Mesenchymal stem cell (in vitro differentiated cells and primary cell): ENCODE results near the gene MTCH1.

ENCODE experiments used
- DNase-seq: peaks from one replicate; pipeline ENCODE4 v3.0.0-alpha.2; 2013
- H2AFZ ChIP-seq: one replicate; pipeline ENCODE4 v1.6.1; 2013; ENCODE audit warnings: low read depth, mild to moderate bottlenecking, control low read depth, inconsistent platforms, low read length, moderate library complexity
- H2AK5ac ChIP-seq: 2 replicates; pipeline ENCODE4 v1.6.1; 2013; ENCODE audit warnings: low read length, moderate library complexity, mild to moderate bottlenecking, inconsistent platforms; ENCODE audit not compliant: severe bottlenecking
- H2BK120ac ChIP-seq: one replicate; pipeline ENCODE4 v1.6.1; 2013; ENCODE audit warnings: low read depth, mild to moderate bottlenecking, inconsistent platforms, low read length, moderate library complexity
- H2BK12ac ChIP-seq, 2 experiments: one replicate each; pipeline ENCODE4 v1.6.1; 2013; ENCODE audit warnings: inconsistent platforms in 2 of 2, low read length in 2 of 2, mild to moderate bottlenecking in 2 of 2, moderate library complexity in 2 of 2, control low read depth in 1 of 2
- H2BK15ac ChIP-seq: one replicate; pipeline ENCODE4 v1.6.1; 2013; ENCODE audit warnings: mild to moderate bottlenecking, low read depth, inconsistent platforms; ENCODE audit not compliant: poor library complexity, severe bottlenecking
- H2BK5ac ChIP-seq: 2 replicates; pipeline ENCODE4 v1.6.1; 2013; ENCODE audit warnings: low read depth, mild to moderate bottlenecking, low read length, control low read depth, inconsistent platforms; ENCODE audit not compliant: poor library complexity, severe bottlenecking
- H3K14ac ChIP-seq, 2 experiments: one replicate each; pipeline ENCODE4 v1.6.1; 2013; ENCODE audit warnings: inconsistent platforms in 2 of 2, low read length in 2 of 2, control low read depth in 1 of 2, mild to moderate bottlenecking in 1 of 2, moderate library complexity in 1 of 2
- H3K18ac ChIP-seq, 2 experiments: one replicate each; pipeline ENCODE4 v1.6.1; 2013; ENCODE audit warnings: inconsistent platforms in 2 of 2, low read length in 2 of 2, control low read depth in 1 of 2, low read depth in 1 of 2, mild to moderate bottlenecking in 1 of 2
- H3K23ac ChIP-seq, 2 experiments: one replicate each; pipeline ENCODE4 v1.6.1; 2013; ENCODE audit warnings: inconsistent platforms in 2 of 2, low read length in 2 of 2, mild to moderate bottlenecking in 2 of 2, moderate library complexity in 2 of 2, control low read depth in 1 of 2
- H3K27ac ChIP-seq: 2 replicates; pipeline ENCODE4 v1.5.1; 2013; ENCODE audit warnings: mild to moderate bottlenecking, moderate library complexity, low read length, control low read depth, inconsistent platforms; ENCODE audit not compliant: poor library complexity, severe bottlenecking
- H3K27me3 ChIP-seq, 2 experiments: 2 replicates each; pipeline versions ENCODE4 v1.6.1 to v1.7.0; 2013; ENCODE audit warnings: low read length in 2 of 2, mild to moderate bottlenecking in 2 of 2, moderate library complexity in 2 of 2, control low read depth in 1 of 2, inconsistent platforms in 1 of 2; ENCODE audit not compliant: control insufficient read depth in 1 of 2, insufficient read depth in 1 of 2
- H3K36me3 ChIP-seq, 2 experiments: 2 replicates each; pipeline versions ENCODE4 v1.6.1 to v1.7.0; 2013; ENCODE audit warnings: low read length in 2 of 2, control low read depth in 1 of 2, inconsistent platforms in 1 of 2, low read depth in 1 of 2, mild to moderate bottlenecking in 1 of 2; ENCODE audit not compliant: insufficient read depth in 2 of 2, control insufficient read depth in 1 of 2
- H3K4ac ChIP-seq, 2 experiments: one replicate each; pipeline ENCODE4 v1.6.1; 2013; ENCODE audit warnings: inconsistent platforms in 2 of 2, low read length in 2 of 2, mild to moderate bottlenecking in 2 of 2, moderate library complexity in 2 of 2, control low read depth in 1 of 2, low read depth in 1 of 2
- H3K4me1 ChIP-seq: 2 replicates; pipeline ENCODE4 v1.6.1; 2013; ENCODE audit warnings: low read depth, low read length, control low read depth; ENCODE audit not compliant: control insufficient read depth, insufficient read depth
- H3K4me2 ChIP-seq: 2 replicates; pipeline ENCODE4 v1.6.1; 2013; ENCODE audit warnings: low read length, mild to moderate bottlenecking, inconsistent platforms; ENCODE audit not compliant: poor library complexity, severe bottlenecking
- H3K4me3 ChIP-seq, 2 experiments: 2 replicates each; pipeline versions ENCODE4 v1.5.1 to v1.7.0; 2013; ENCODE audit warnings: low read length in 2 of 2, mild to moderate bottlenecking in 2 of 2, control low read depth in 1 of 2, low read depth in 1 of 2; ENCODE audit not compliant: insufficient read depth in 1 of 2
- H3K79me1 ChIP-seq: replicated peaks from 2 replicates; pipeline ENCODE4 v1.6.1; 2013; ENCODE audit warnings: mild to moderate bottlenecking, control low read depth, low read length, inconsistent platforms; ENCODE audit not compliant: poor library complexity, severe bottlenecking
- H3K9ac ChIP-seq: 2 replicates; pipeline ENCODE4 v1.7.0; 2013; ENCODE audit warnings: mild to moderate bottlenecking, low read length, moderate library complexity
- H3K9me3 ChIP-seq: 2 replicates; pipeline ENCODE4 v1.7.0; 2013; ENCODE audit warnings: mild to moderate bottlenecking, low read length; ENCODE audit not compliant: control insufficient read depth
- H4K8ac ChIP-seq: one replicate; pipeline ENCODE4 v1.6.1; 2013; ENCODE audit warnings: inconsistent platforms, mild to moderate bottlenecking, low read length, moderate library complexity
- H4K91ac ChIP-seq: one replicate; pipeline ENCODE4 v1.6.1; 2013; ENCODE audit warnings: mild to moderate bottlenecking, low read length, inconsistent platforms
- WGBS: methylation state at CpG from one replicate; pipeline ENCODE4 v1.1.7; 2013; ENCODE audit warnings: mixed read lengths; 5-methylcytosine and 5-hydroxymethylcytosine counted together

The MTCH1 gene

DNA sequence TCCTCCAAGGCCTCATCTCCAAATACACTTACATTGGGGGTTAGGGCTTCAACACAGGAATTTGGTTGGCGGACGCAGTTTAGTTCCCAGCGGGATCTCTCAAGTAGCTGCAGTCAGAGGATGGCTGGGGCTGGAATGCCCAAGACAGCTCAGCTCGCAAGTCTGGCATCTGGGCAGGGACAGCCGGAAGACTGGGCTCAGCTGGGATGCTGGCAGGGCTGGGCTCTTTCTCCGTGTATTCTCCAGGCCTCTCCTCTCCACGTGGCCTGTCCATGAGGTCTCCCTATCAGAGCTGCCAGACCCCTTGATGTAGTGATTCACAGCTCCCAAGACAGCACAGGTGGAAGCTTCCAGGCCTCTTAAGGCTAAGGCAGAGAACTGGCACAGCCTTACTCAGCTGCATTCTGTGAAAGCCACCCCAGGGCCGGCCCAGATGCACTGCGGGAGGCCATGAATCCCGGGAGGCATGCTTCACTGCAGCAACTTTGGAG, 24.5 kb upstream of the MTCH1 start:
- no peak overlapping the region for H3K18ac ChIP-seq
- no peak for DNase-seq
- no peak overlapping the region for H3K14ac ChIP-seq
- no peak overlapping the region for H3K27ac ChIP-seq
- no peak overlapping the region for H2BK15ac ChIP-seq
- no peak overlapping the region for H2BK5ac ChIP-seq
- H3K36me3 ChIP-seq: no peaks in the 10 kb centered on the region
- H3K9ac ChIP-seq: no peak overlapping the region
- H3K27me3 ChIP-seq: no peaks in the 10 kb centered on the region
- no peak overlapping the region for H4K8ac ChIP-seq
- no peak overlapping the region for H3K4ac ChIP-seq
- no peak overlapping the region for H2AFZ ChIP-seq
- H3K9me3 ChIP-seq: no peaks in the 10 kb centered on the region
- peak overlapping the region in 1 of 2 experiments; percentile 2 for H3K4me3 ChIP-seq
- no peak overlapping the region for H2BK120ac ChIP-seq
- H4K91ac ChIP-seq: no peak overlapping the region
- no peak overlapping the region for H3K23ac ChIP-seq
- peaks cover 30% of the 10 kb centered on the region for H3K4me1 ChIP-seq
- no peak overlapping the region for H2BK12ac ChIP-seq
- H3K79me1 ChIP-seq: no peaks in the 10 kb centered on the region
- H2AK5ac ChIP-seq: no peak overlapping the region
- 88% methylated on average over 10 of the region's 10 CpGs for WGBS
- no peak overlapping the region for H3K4me2 ChIP-seq

GRCh38 chr6:37008484-37009465, 22.8 kb upstream of the MTCH1 start:
- no peak overlapping the region for H3K14ac ChIP-seq
- no peaks in the 10 kb centered on the region for H3K79me1 ChIP-seq
- no peak overlapping the region for H3K23ac ChIP-seq
- no peak overlapping the region for H3K4me3 ChIP-seq
- no peak overlapping the region for H3K27ac ChIP-seq
- H3K4me2 ChIP-seq: no peak overlapping the region
- no peaks in the 10 kb centered on the region for H3K36me3 ChIP-seq
- H2BK12ac ChIP-seq: no peak overlapping the region
- H3K9ac ChIP-seq: no peak overlapping the region
- no peaks in the 10 kb centered on the region for H3K27me3 ChIP-seq
- no peak overlapping the region for H2BK15ac ChIP-seq
- no peak overlapping the region for H4K91ac ChIP-seq
- no peak overlapping the region for H3K18ac ChIP-seq
- H2BK5ac ChIP-seq: no peak overlapping the region
- no peak overlapping the region for H2AFZ ChIP-seq
- H3K4me1 ChIP-seq: peaks cover 36% of the 10 kb centered on the region
- no peak overlapping the region for H3K4ac ChIP-seq
- no peak overlapping the region for H4K8ac ChIP-seq
- WGBS: 92% methylated on average over 13 of the region's 15 CpGs
- H2BK120ac ChIP-seq: no peak overlapping the region
- H3K9me3 ChIP-seq: no peaks in the 10 kb centered on the region
- no peak for DNase-seq
- no peak overlapping the region for H2AK5ac ChIP-seq

GRCh38 chr6:37007340-37008043, 21.5 kb upstream of the MTCH1 start:
- Histone ChIP-seq H2BK5ac (no peak overlapping the region), H2AFZ (no peak overlapping the region), H3K4me2 (no peak overlapping the region), H4K8ac (no peak overlapping the region), H3K14ac (no peak overlapping the region), H2BK120ac (no peak overlapping the region), H3K9me3 (no peaks in the 10 kb centered on the region), H4K91ac (no peak overlapping the region), H3K79me1 (no peaks in the 10 kb centered on the region), H3K9ac (no peak overlapping the region), H3K4me3 (no peak overlapping the region), H2BK15ac (no peak overlapping the region), H3K36me3 (no peaks in the 10 kb centered on the region), H2BK12ac (no peak overlapping the region), H3K27ac (no peak overlapping the region), H2AK5ac (peak overlapping the region; percentile 8), H3K4me1 (peaks cover 36% of the 10 kb centered on the region), H3K23ac (no peak overlapping the region), H3K27me3 (peaks cover 0 to 7% of the 10 kb centered on the region in 2 experiments), H3K18ac (no peak overlapping the region), H3K4ac (no peak overlapping the region)
- WGBS: 90% methylated on average over 12 of the region's 12 CpGs
- DNase-seq: no peak

- Histone ChIP-seq H4K8ac (no peak overlapping the region), H3K79me1 (no peaks in the 10 kb centered on the region), H2AFZ (no peak overlapping the region), H2BK5ac (no peak overlapping the region), H4K91ac (no peak overlapping the region), H3K27ac (peak overlapping the region; percentile 46), H3K36me3 (no peaks in the 10 kb centered on the region), H2AK5ac (peak overlapping the region; percentile 8), H3K27me3 (peaks cover 3 to 13% of the 10 kb centered on the region in 2 experiments), H2BK15ac (no peak overlapping the region), H3K9me3 (no peaks in the 10 kb centered on the region), H3K4me3 (no peak overlapping the region), H3K18ac (no peak overlapping the region), H3K4ac (no peak overlapping the region), H3K14ac (no peak overlapping the region), H2BK120ac (no peak overlapping the region), H3K9ac (no peak overlapping the region), H3K4me2 (no peak overlapping the region), H3K4me1 (peaks cover 34% of the 10 kb centered on the region), H3K23ac (peak overlapping the region in 1 of 2 experiments; percentile 67), H2BK12ac (no peak overlapping the region)
- peak; percentile 27 for DNase-seq
- WGBS: 67% methylated on average over 5 of the region's 5 CpGs
These were observed 20.9 kb upstream of the MTCH1 start for GRCh38 chr6:37006793-37007339.
